HCT116 (cell line): ENCODE measurements around the gene PHF2.

Source experiments
- CTCF ChIP-seq, 3 experiments: fragments of 200-600 bp in 1 of 3; sonication (generic) in 1 of 3; IDR thresholded peaks in 2 of 3; conservative IDR thresholded peaks in 1 of 3; 2 replicates each; pipeline ENCODE4 v1.5.1; 2012 to 2017; ENCODE audit warnings: low read depth in 2 of 3, low read length in 2 of 3, antibody characterized with exemption in 1 of 3, borderline replicate concordance in 1 of 3, control low read depth in 1 of 3, mild to moderate bottlenecking in 1 of 3, mixed read lengths in 1 of 3, mixed run types in 1 of 3, moderate library complexity in 1 of 3; ENCODE audit not compliant: insufficient read depth in 1 of 3
- EZH2 ChIP-seq: fragments of 200-600 bp; sonication (generic); IDR thresholded peaks from 2 replicates; pipeline ENCODE4 v1.6.1; 2017; ENCODE audit warnings: antibody characterized with exemption, mixed run types
- POLR2A ChIP-seq: IDR thresholded peaks from 2 replicates; pipeline ENCODE4 v1.7.0; 2011; ENCODE audit warnings: borderline replicate concordance; ENCODE audit not compliant: insufficient read depth, insufficient read length; ENCODE audit errors: extremely low read depth
- REST ChIP-seq: IDR thresholded peaks from 2 replicates; pipeline ENCODE4 v1.6.1; 2012; ENCODE audit warnings: low read depth
- SRF ChIP-seq: IDR thresholded peaks from 2 replicates; pipeline ENCODE4 v1.6.1; 2012; ENCODE audit warnings: low read depth
- ZFX ChIP-seq: fragments of 450-650 bp; IDR thresholded peaks from 2 replicates; pipeline ENCODE4 v1.6.1; 2017

- TF ChIP-seq CTCF (IDR thresholded peaks at IDR 0.05 in 2 of 3, conservative IDR thresholded peaks at IDR 0.05 in 1 of 3; ENCODE audit: borderline replicate concordance in 1 of 3, insufficient read depth in 1 of 3, low read depth in 2 of 3, low read length in 2 of 3) = no peak
- no peak for TF ChIP-seq EZH2
- TF ChIP-seq SRF = no peak
- TF ChIP-seq REST = no peak
- TF ChIP-seq ZFX = no peak
- no peak for TF ChIP-seq POLR2A
These were observed 2.9 kb upstream of the PHF2 start for GRCh38 chr9:93573516-93573828.
